Natural killer cell (primary cell): ENCODE measurements around the gene RDM1. TPM values are rescaled to one million over a fixed set of nuclear protein-coding genes. Genes with fewer than 3 reads are reported as not detected.
A peak's percentile ranks its signal among the peaks of the same experiment; 100 is the strongest.

ENCODE experiments used
- ATAC-seq, 3 donors: fragments of 150-1000 bp in 2 of 3; fragments of 200-7000 bp in 1 of 3; cut with Tn5 transposase; 1 replicate in 1 of 3; 2 replicates in 2 of 3; pipeline ENCODE4 v1.10.0; 2021; ENCODE audit warnings: mild to moderate bottlenecking in 2 of 3, moderate library complexity in 2 of 3
- DNase-seq, 2 donors: peaks; one replicate each; pipeline versions ENCODE4 v3.0.0 to v3.0.0-alpha.2; 2013 to 2021; ENCODE audit warnings: mixed read lengths in 1 of 2
- H3K27ac ChIP-seq: one replicate; pipeline ENCODE4 v1.5.1; 2013; ENCODE audit warnings: mild to moderate bottlenecking, low read length
- H3K27me3 ChIP-seq: one replicate; pipeline ENCODE4 v1.6.1; 2013; ENCODE audit warnings: low read length; ENCODE audit not compliant: control insufficient read depth, insufficient read depth
- H3K36me3 ChIP-seq: one replicate; pipeline ENCODE4 v1.6.1; 2013; ENCODE audit warnings: low read length; ENCODE audit not compliant: control insufficient read depth, insufficient read depth
- H3K4me1 ChIP-seq: one replicate; pipeline ENCODE4 v1.6.1; 2013; ENCODE audit warnings: low read length; ENCODE audit not compliant: control insufficient read depth, insufficient read depth
- H3K4me3 ChIP-seq: one replicate; pipeline ENCODE4 v1.5.1; 2013; ENCODE audit warnings: low read length
- H3K9me3 ChIP-seq: one replicate; pipeline ENCODE4 v1.6.1; 2013; ENCODE audit warnings: low read length; ENCODE audit not compliant: control insufficient read depth, insufficient read depth
- H3K27ac Mint-ChIP-seq, 2 donors: one replicate each; pipeline ENCODE4 v1.8.0; 2022; ENCODE audit warnings: mild to moderate bottlenecking in 2 of 2, mixed read lengths in 2 of 2, moderate library complexity in 1 of 2
- H3K27me3 Mint-ChIP-seq, 2 donors: one replicate each; pipeline ENCODE4 v1.8.0; 2022; ENCODE audit warnings: low read depth in 2 of 2, mixed read lengths in 2 of 2
- H3K36me3 Mint-ChIP-seq: one replicate; pipeline ENCODE4 v1.8.0; 2022; ENCODE audit warnings: mixed read lengths
- H3K4me1 Mint-ChIP-seq, 2 donors: one replicate each; pipeline ENCODE4 v1.8.0; 2022; ENCODE audit warnings: mixed read lengths in 2 of 2
- H3K4me3 Mint-ChIP-seq: one replicate; pipeline ENCODE4 v1.8.0; 2022; ENCODE audit warnings: mild to moderate bottlenecking, moderate library complexity, mixed read lengths
- H3K9me3 Mint-ChIP-seq, 2 donors: one replicate each; pipeline ENCODE4 v1.8.0; 2022; ENCODE audit warnings: mixed read lengths in 2 of 2
- CTCF ChIP-seq: fragments of 200-600 bp; IDR thresholded peaks from one replicate; pipeline ENCODE4 v1.8.0; 2022; ENCODE audit warnings: antibody characterized with exemption
- WGBS: methylation state at CpG from one replicate; pipeline ENCODE4 v1.1.7; 2013; ENCODE audit warnings: missing lambda C conversion rate; ENCODE audit not compliant: insufficient coverage; 5-methylcytosine and 5-hydroxymethylcytosine counted together
- intact Hi-C: fragments of 100-400 bp; cut with micrococcal nuclease; formaldehyde crosslinking; loops from one replicate; pipeline ENCODE4 v1.14.2; 2022
- total RNA-seq, 4 donors: library from RNA; stranded (reverse); fragments of 120-200 nt in 1 of 4; gene quantifications; one replicate each; pipeline versions ENCODE4 v1.2.3 to v1.2.4, GENCODE V29; 2013 to 2022

Gene RDM1
- total RNA-seq, 3 donors from 2014 or later (not counting 1 experiment from before 2014, with no cell fraction given), result 0.48 to 1.00 (median 0.61) TPM

- Histone ChIP-seq H3K27ac (no peak overlapping the region), H3K27me3 (no peaks in the 10 kb centered on the region), H3K9me3 (no peaks in the 10 kb centered on the region), H3K4me3 (no peak overlapping the region), H3K4me1 (peaks cover 30% of the 10 kb centered on the region), H3K36me3 (no peaks in the 10 kb centered on the region)
- Mint-ChIP-seq H3K36me3 (no peaks in the 10 kb centered on the region), H3K27me3 (no peaks in the 10 kb centered on the region), H3K27ac (peak overlapping the region; percentile 77 to 85), H3K4me3 (no peak overlapping the region), H3K4me1 (peaks cover 46 to 54% of the 10 kb centered on the region in 2 donors), H3K9me3 (no peaks in the 10 kb centered on the region)
- WGBS, result 100% methylated on average over 1 of the region's 1 CpG
- no peak for ATAC-seq
- DNase-seq, result no peak
- intact Hi-C loops, result no loop called here
- no peak for TF ChIP-seq CTCF
These were observed 10.3 kb downstream of the RDM1 start for GRCh38 chr17:35920229-35920628.

GRCh38 chr17:35918665-35919064, 11.9 kb downstream of the RDM1 start:
- Mint-ChIP-seq H3K4me3 (no peak overlapping the region), H3K4me1 (peaks cover 61 to 65% of the 10 kb centered on the region in 2 donors), H3K36me3 (no peaks in the 10 kb centered on the region), H3K27ac (peak overlapping the region; percentile 66 to 80), H3K27me3 (no peaks in the 10 kb centered on the region), H3K9me3 (no peaks in the 10 kb centered on the region)
- no peak for TF ChIP-seq CTCF
- Histone ChIP-seq H3K27ac (no peak overlapping the region), H3K4me3 (no peak overlapping the region), H3K4me1 (peaks cover 35% of the 10 kb centered on the region), H3K36me3 (no peaks in the 10 kb centered on the region), H3K9me3 (no peaks in the 10 kb centered on the region), H3K27me3 (no peaks in the 10 kb centered on the region)
- no peak for DNase-seq
- intact Hi-C loops, result no loop called here
- 22% methylated on average over 3 of the region's 3 CpGs for WGBS
- peak in 2 of 3 donors; percentile 61 to 75 for ATAC-seq

GRCh38 chr17:35917519-35918213, 12.9 kb downstream of the RDM1 start:
- no peak for DNase-seq
- intact Hi-C loops, result no loop called here
- no peaks in the 10 kb centered on the region for H3K36me3 Mint-ChIP-seq

More at GRCh38 chr17:35917519-35918213, 12.9 kb downstream of the RDM1 start:
- WGBS, result 98% methylated on average over 29 of the region's 29 CpGs
- Histone ChIP-seq H3K4me1 (peaks cover 42% of the 10 kb centered on the region), H3K4me3 (no peak overlapping the region), H3K27me3 (no peaks in the 10 kb centered on the region), H3K27ac (no peak overlapping the region), H3K36me3 (no peaks in the 10 kb centered on the region), H3K9me3 (no peaks in the 10 kb centered on the region)
- Mint-ChIP-seq H3K4me1 (peaks cover 71 to 75% of the 10 kb centered on the region in 2 donors), H3K9me3 (no peaks in the 10 kb centered on the region), H3K27ac (peak overlapping the region in 1 of 2 donors; percentile 26), H3K27me3 (no peaks in the 10 kb centered on the region), H3K4me3 (no peak overlapping the region)
- TF ChIP-seq CTCF, result no peak
- ATAC-seq, result no peak
